HepG2 (cell line): ENCODE data around the gene MFRP. TPM values are rescaled to one million over a fixed set of nuclear protein-coding genes. Genes with fewer than 3 reads are reported as not detected.

ENCODE experiments used
- BRD4 ChIP-seq: sonication (generic); formaldehyde crosslinking; IDR thresholded peaks from 2 replicates; pipeline ENCODE4 v1.4.0; 2020; ENCODE audit warnings: missing genetic modification reagents
- BRF2 ChIP-seq: sonication (generic); formaldehyde crosslinking; IDR thresholded peaks from 2 replicates; pipeline ENCODE4 v1.8.1; 2022; ENCODE audit warnings: mild to moderate bottlenecking, missing genetic modification reagents
- CENPX ChIP-seq: sonication (generic); formaldehyde crosslinking; IDR thresholded peaks from 2 replicates; pipeline ENCODE4 v1.9.0; 2021; ENCODE audit warnings: mild to moderate bottlenecking, missing genetic modification reagents, moderate library complexity
- DMAP1 ChIP-seq: IDR thresholded peaks from 2 replicates; pipeline ENCODE4 v1.6.1; 2016
- EEA1 ChIP-seq: sonication (generic); formaldehyde crosslinking; IDR thresholded peaks from 2 replicates; pipeline ENCODE4 v1.5.1; 2020; ENCODE audit warnings: mild to moderate bottlenecking, missing genetic modification reagents, borderline replicate concordance
- FOXM1 ChIP-seq: sonication (generic); formaldehyde crosslinking; IDR thresholded peaks from 2 replicates; pipeline ENCODE4 v1.5.0; 2020; ENCODE audit warnings: missing genetic modification reagents
- GFI1 ChIP-seq: sonication (generic); formaldehyde crosslinking; IDR thresholded peaks from 2 replicates; pipeline ENCODE4 v1.5.0; 2020; ENCODE audit warnings: missing genetic modification reagents, mild to moderate bottlenecking, borderline replicate concordance
- NFE2 ChIP-seq: sonication (generic); formaldehyde crosslinking; IDR thresholded peaks from 2 replicates; pipeline ENCODE4 v1.4.0; 2020; ENCODE audit warnings: missing genetic modification reagents
- THAP9 ChIP-seq: sonication (generic); formaldehyde crosslinking; IDR thresholded peaks from 2 replicates; pipeline ENCODE4; 2020; ENCODE audit warnings: missing genetic modification reagents, mild to moderate bottlenecking, borderline replicate concordance
- ZBTB14 ChIP-seq: sonication (generic); formaldehyde crosslinking; IDR thresholded peaks from 2 replicates; pipeline ENCODE4 v1.4.0; 2020; ENCODE audit warnings: missing genetic modification reagents
- ZC3H13 ChIP-seq: sonication (generic); formaldehyde crosslinking; IDR thresholded peaks from 2 replicates; pipeline ENCODE4 v1.8.1; 2023; ENCODE audit warnings: mild to moderate bottlenecking, missing genetic modification reagents, moderate library complexity
- ZHX2 ChIP-seq, 2 experiments: sonication (generic) in 1 of 2; formaldehyde crosslinking in 1 of 2; IDR thresholded peaks; 2 replicates each; pipeline versions ENCODE4 v1.6.1 to v1.9.0; 2014 to 2022; ENCODE audit warnings: antibody characterized with exemption in 1 of 2, borderline replicate concordance in 1 of 2, inconsistent platforms in 1 of 2, low read depth in 1 of 2, missing genetic modification reagents in 1 of 2
- ZIK1 ChIP-seq: sonication (generic); formaldehyde crosslinking; IDR thresholded peaks from 2 replicates; pipeline ENCODE4 v1.5.0; 2020; ENCODE audit warnings: mild to moderate bottlenecking, low read depth, missing genetic modification reagents, borderline replicate concordance
- ZNF121 ChIP-seq: sonication (generic); formaldehyde crosslinking; IDR thresholded peaks from 2 replicates; pipeline ENCODE4 v1.5.0; 2020; ENCODE audit warnings: mild to moderate bottlenecking, missing genetic modification reagents
- ZNF20 ChIP-seq: sonication (generic); formaldehyde crosslinking; IDR thresholded peaks from 2 replicates; pipeline ENCODE4 v1.4.0; 2020; ENCODE audit warnings: mild to moderate bottlenecking, moderate library complexity, missing genetic modification reagents
- ZNF784 ChIP-seq: sonication (generic); formaldehyde crosslinking; IDR thresholded peaks from 2 replicates; pipeline ENCODE4 v1.5.1; 2020; ENCODE audit warnings: missing genetic modification reagents, mild to moderate bottlenecking, borderline replicate concordance
- polyA plus RNA-seq, 8 experiments: library from polyadenylated mRNA; depleted of rRNA in 3 of 8; stranded (reverse) in 7 of 8; unstranded in 1 of 8; fragments of >200 nt; fragmentation: Illumina TruSeq in 4 of 8; extraction: Trizol in 4 of 8; gene quantifications; 2 replicates each; pipeline versions ENCODE4 v1.2.1 to v1.2.3, GENCODE V29; 2011 to 2016; ENCODE audit warnings: low read depth in 4 of 8, missing spikeins in 1 of 8, mixed read lengths in 1 of 8; ENCODE audit not compliant: insufficient read depth in 1 of 8
- total RNA-seq, 5 experiments: library from RNA; depleted of rRNA; stranded (reverse); fragments of >200 nt; fragmentation: Illumina TruSeq; extraction: Trizol; gene quantifications; 2 replicates each; pipeline ENCODE4 v1.2.3, GENCODE V29; 2016; ENCODE audit warnings: low read depth in 1 of 5

Gene MFRP
- total and polyA plus RNA-seq, 2 of the 13 experiments (the other 11 are each of a cell fraction or from before 2014, with no cell fraction given): not detected

- TF ChIP-seq CENPX (CRISPR knock-in tag): no peak
- TF ChIP-seq ZNF121 (CRISPR knock-in tag): peak; percentile 73; the same call in 1 of the 2 replicates
- no peak for TF ChIP-seq ZBTB14 (CRISPR knock-in tag)
- TF ChIP-seq EEA1 (CRISPR knock-in tag): no peak
- no peak for TF ChIP-seq ZNF784 (CRISPR knock-in tag)
- TF ChIP-seq BRD4 (CRISPR knock-in tag): no peak
- no peak for TF ChIP-seq NFE2 (CRISPR knock-in tag)
- TF ChIP-seq BRF2: no peak
- no peak for TF ChIP-seq THAP9 (CRISPR knock-in tag)
- 0 out of 2 replicates have a peak, but pooled peaks have one; percentile 46 for TF ChIP-seq ZIK1 (CRISPR knock-in tag)
- TF ChIP-seq ZC3H13 (CRISPR knock-in tag): no peak
- no peak for TF ChIP-seq FOXM1 (CRISPR knock-in tag)
- no peak; the same call in 1 of the 2 replicates for TF ChIP-seq GFI1 (CRISPR knock-in tag)
- TF ChIP-seq DMAP1 (CRISPR knock-in tag): peak; percentile 75
- TF ChIP-seq ZHX2 (IDR thresholded peaks at IDR 0.05; ENCODE audit: low read depth): no peak
- no peak for TF ChIP-seq ZHX2 (CRISPR knock-in tag; IDR thresholded peaks at IDR 0.05; ENCODE audit: borderline replicate concordance)
- no peak for TF ChIP-seq ZNF20 (CRISPR knock-in tag)
These were observed 29.8 kb upstream of the MFRP start (continued) for GRCh38 chr11:119376197-119376847.
